ENCODE results near the gene SMCO2.

Gene SMCO2

GRCh38 chr12:27446436-27446835 is at the start of gene SMCO2:
SMCO2 (plus strand) TSS chr12:27446736; CDS start chr12:27470632, 23,896 bp downstream.
- H3K4me3 ChIP-seq (ENCODE audit: low read length) = no peak within 1 kb of the TSS
- no peak for TF ChIP-seq ZNF274 (IDR thresholded peaks at IDR 0.05; ENCODE audit: low read depth, low read length)

DNA sequence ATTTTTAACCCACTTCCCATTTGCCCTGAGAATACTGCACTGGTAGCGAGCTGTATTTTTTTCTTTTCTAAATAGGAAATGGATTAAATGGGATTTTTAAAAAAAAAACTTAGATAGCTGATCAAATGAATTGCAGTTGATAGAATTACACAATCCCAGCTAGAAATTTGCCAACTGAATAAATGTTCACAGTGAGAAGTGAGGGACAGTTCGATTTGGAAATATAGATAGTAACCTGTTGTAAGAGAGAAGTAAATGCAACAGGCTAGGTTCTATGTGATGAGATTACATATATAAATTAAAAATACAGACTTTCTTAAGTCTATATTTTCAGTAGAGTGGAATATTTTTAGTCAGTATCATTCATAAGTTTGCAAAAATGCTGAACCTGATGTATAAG is 48.1 kb upstream of the SMCO2 start:
- no peak overlapping the region for H3K4me3 ChIP-seq (ENCODE audit: low read length)
- TF ChIP-seq ZNF274 (IDR thresholded peaks at IDR 0.05; ENCODE audit: low read depth, low read length) = no peak

DNA sequence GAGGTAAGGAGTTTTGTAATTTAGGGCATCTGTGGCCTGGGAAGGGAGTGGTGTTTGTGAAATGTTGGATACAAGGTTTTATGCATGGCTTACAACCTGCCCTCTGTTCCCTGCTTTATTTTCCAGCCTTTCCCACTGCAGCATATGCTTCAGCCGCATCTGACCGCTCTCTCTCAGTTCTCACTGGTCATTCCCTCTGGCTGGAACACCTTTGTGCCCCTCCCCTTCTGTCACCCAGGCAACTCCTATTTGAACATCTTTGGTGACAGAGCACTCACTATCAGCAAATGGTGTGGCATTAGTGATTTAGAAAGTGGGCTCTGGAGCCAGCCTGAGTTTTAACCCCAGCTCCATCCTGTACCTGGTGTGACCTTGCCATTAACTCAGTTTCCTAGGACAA is 47.5 kb upstream of the SMCO2 start:
- TF ChIP-seq ZNF274 (IDR thresholded peaks at IDR 0.05; ENCODE audit: low read depth, low read length) = no peak
- no peak overlapping the region for H3K4me3 ChIP-seq (ENCODE audit: low read length)

DNA sequence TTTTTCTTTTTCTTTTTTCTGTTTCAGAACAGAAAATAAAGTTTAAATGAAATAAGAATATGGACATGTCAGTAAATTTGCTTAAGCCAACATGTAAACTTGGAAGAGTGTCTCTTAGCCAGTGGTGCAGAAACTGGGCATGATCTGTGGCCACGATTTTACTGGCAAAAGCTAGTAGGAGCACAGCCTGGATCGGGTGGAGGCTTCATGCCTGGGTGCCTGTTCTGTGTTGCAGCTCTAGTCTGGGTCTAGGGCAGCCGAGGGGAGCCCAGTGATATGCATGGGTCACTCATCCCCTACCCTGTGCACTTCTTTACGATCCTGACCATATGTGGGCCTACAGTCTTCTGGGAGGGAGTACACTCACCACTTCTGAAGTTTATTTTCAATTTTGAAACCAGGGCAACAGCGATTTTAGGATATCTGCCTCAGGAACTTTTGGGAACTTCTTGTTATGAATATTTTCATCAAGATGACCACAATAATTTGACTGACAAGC is 45.6 kb upstream of the SMCO2 start:
- no peak for TF ChIP-seq ZNF274 (IDR thresholded peaks at IDR 0.05; ENCODE audit: low read depth, low read length)
- no peak overlapping the region for H3K4me3 ChIP-seq (ENCODE audit: low read length)

- no peak overlapping the region for H3K4me3 ChIP-seq (ENCODE audit: low read length)
- TF ChIP-seq ZNF274 (IDR thresholded peaks at IDR 0.05; ENCODE audit: low read depth, low read length) = no peak
Measured at GRCh38 chr12:27412047-27412446, 34.5 kb upstream of the SMCO2 start.

GRCh38 chr12:27422697-27423096 is 23.8 kb upstream of the SMCO2 start:
- no peak overlapping the region for H3K4me3 ChIP-seq (ENCODE audit: low read length)
- TF ChIP-seq ZNF274 (IDR thresholded peaks at IDR 0.05; ENCODE audit: low read depth, low read length) = no peak

DNA sequence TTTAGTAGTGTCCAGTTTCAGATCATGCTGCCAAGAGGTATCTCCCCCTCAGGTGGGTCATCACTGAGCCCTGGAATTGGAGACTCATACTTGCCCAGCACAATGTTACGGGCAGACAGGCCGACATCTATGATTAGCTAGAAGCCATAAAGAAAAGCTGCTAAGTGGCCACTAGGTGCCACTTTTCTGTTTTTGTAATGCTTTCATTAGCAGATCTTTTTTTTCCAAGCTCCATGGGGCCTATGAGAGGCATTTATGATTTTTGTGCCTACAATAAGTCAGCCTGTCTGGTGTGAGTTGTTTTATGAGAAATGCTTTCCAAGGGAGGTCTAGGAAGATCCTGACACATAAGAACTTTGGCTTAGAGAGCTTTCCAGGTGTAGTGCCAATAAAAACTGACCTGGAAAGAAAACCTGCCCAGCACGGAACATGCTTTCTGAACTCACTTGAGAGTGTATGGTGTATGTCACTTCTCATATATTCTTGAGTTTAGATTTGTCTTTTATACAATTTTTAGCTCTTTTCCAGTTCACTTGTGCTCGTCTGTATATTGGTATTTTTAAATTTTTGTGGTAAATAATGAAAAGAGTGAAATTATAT is 21.8 kb upstream of the SMCO2 start:
- no peak for TF ChIP-seq ZNF274 (IDR thresholded peaks at IDR 0.05; ENCODE audit: low read depth, low read length)
- H3K4me3 ChIP-seq (ENCODE audit: low read length) = no peak overlapping the region

DNA sequence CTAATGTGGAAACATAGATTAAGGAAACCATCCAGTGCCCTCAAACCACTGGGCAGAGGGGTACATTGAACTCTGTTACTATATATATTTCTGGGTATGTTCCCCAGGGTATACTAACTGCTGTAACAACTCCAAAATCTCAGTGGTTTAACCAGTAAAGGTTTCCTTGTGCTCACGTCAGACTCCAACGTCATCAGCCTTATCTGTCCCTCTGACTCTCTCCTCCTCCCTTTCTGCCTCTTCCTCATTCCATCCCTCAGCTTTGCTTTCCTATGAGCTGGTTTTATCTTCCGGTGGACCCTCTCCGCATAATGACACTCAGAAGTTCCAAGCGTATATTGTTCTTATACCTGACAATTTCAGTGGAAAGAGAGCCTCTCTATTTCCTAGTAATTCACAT is 21.2 kb upstream of the SMCO2 start:
- no peak for TF ChIP-seq ZNF274 (IDR thresholded peaks at IDR 0.05; ENCODE audit: low read depth, low read length)
- no peak overlapping the region for H3K4me3 ChIP-seq (ENCODE audit: low read length)

GRCh38 chr12:27426743-27427487 is 19.6 kb upstream of the SMCO2 start:
- H3K4me3 ChIP-seq (ENCODE audit: low read length) = no peak overlapping the region
- TF ChIP-seq ZNF274 (IDR thresholded peaks at IDR 0.05; ENCODE audit: low read depth, low read length) = no peak

DNA sequence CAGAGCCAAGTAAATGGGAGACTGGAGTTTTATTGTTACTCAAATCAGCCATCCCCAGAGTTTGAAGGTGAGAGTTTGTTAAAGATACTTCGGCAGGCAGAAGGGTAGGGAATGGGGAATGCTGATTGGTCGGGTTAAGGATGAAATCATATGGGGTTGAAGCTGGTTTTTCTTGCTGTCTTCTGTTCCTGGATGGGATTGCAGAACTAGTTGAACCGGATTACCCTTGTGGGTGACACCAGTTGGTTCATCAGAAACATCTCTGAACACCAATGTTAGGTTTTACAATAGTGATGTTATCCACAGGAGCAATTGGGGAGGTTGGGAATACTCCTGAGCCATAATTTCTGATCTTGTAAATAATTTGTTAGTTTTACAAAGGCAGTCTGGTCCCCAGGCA is 18.7 kb upstream of the SMCO2 start:
- H3K4me3 ChIP-seq (ENCODE audit: low read length) = no peak overlapping the region
- TF ChIP-seq ZNF274 (IDR thresholded peaks at IDR 0.05; ENCODE audit: low read depth, low read length) = no peak

- no peak for TF ChIP-seq ZNF274 (IDR thresholded peaks at IDR 0.05; ENCODE audit: low read depth, low read length)
- no peak overlapping the region for H3K4me3 ChIP-seq (ENCODE audit: low read length)
Measured at GRCh38 chr12:27428466-27428865, 18.1 kb upstream of the SMCO2 start.

GRCh38 chr12:27429606-27430005 is 16.9 kb upstream of the SMCO2 start:
- no peak for TF ChIP-seq ZNF274 (IDR thresholded peaks at IDR 0.05; ENCODE audit: low read depth, low read length)
- no peak overlapping the region for H3K4me3 ChIP-seq (ENCODE audit: low read length)

DNA sequence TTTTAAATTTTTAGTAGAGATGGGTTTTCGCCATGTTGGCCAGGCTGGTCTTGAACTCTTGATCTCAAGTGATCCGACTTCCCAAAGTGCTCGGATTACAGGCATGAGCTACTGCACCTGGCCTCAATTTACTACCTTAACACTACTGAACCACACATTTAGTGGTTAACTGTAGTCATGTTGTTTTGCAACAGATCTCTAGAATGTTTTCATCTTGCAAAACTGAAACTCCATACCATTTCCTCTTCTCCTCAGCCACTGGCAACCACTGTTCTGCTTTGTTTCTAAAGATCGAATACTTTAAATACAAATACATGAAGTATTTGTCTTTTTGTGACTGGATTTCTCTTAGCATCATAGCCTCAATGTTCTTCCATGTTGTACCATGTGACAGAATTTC is 15.4 kb upstream of the SMCO2 start:
- no peak for TF ChIP-seq ZNF274 (IDR thresholded peaks at IDR 0.05; ENCODE audit: low read depth, low read length)
- H3K4me3 ChIP-seq (ENCODE audit: low read length) = no peak overlapping the region

- H3K4me3 ChIP-seq (ENCODE audit: low read length) = no peak overlapping the region
- no peak for TF ChIP-seq ZNF274 (IDR thresholded peaks at IDR 0.05; ENCODE audit: low read depth, low read length)
Measured at GRCh38 chr12:27434673-27435565, 11.6 kb upstream of the SMCO2 start.
